HG03457 (cell line): ENCODE data around the gene PYCARD.
"Not testable (repeated sequence)": the region's sequence is repeated elsewhere in the genome, so short reads cannot be mapped to it uniquely, and the experiment has no call there.

ENCODE experiments used
- ATAC-seq: cut with Tn5 transposase; IDR thresholded peaks from one replicate; pipeline ENCODE4 v1.9.1; 2021; ENCODE audit warnings: moderate number of reproducible peaks; ENCODE audit not compliant: unreplicated experiment

The PYCARD gene

GRCh38 chr16:31215287-31216162, 13.0 kb upstream of the PYCARD start:
- ATAC-seq = no peak

DNA sequence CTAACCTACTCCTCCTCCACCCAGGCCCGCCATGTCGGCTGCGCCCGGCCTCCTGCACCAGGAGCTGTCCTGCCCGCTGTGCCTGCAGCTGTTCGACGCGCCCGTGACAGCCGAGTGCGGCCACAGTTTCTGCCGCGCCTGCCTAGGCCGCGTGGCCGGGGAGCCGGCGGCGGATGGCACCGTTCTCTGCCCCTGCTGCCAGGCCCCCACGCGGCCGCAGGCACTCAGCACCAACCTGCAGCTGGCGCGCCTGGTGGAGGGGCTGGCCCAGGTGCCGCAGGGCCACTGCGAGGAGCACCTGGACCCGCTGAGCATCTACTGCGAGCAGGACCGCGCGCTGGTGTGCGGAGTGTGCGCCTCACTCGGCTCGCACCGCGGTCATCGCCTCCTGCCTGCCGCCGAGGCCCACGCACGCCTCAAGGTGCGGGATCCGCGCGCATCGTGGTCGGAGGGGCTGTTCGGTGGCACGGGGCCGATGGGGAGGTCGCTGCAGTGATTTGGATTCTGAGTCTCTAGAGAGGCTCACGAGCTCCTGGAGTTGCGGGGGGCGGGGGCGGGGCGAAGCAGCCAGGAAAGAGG, 12.2 kb upstream of the PYCARD start:
- no peak for ATAC-seq

DNA sequence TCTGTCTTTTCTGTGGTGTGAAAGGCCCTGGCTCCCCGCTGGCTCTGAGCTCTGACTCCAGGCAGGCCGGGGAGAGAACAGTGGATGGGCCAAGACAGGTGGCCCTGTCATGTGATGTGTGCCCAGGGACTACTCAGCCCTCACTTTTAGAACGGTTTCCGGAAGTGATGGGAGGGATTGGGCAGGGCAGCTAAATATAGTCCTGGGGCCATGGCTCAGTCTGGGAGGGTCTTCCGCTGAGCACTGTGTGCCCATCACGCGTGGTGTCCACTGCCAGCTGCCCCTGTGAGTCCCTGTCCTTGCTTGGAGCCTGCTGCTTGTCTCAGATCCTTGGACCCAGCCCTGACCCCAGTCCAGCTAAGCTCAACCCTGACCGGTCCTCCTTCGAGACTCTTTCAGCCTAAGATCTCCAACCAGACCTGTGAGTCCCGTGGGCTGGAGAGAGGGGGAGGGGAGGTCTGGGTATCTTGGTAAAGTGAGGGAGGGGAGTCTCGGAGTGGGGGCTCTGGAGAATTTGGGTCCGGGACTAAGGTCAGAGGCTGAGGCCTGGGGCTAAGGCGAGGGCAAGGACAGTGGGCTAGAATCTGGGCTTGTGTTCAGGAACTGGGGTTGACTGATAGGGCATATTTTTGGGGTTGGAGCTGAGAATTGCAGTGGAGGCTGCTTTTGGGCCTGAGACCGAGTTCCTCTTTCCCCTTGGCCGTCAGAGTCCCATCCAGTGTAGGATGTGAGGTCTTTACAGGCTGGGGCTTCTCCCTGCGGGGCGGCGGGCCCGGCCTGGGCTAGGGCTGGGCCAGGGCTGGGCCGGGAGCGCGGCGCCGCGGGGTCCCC, 11.5 kb upstream of the PYCARD start, which contains the start of gene TRIM72:
Gene TRIM72 (plus strand): TSS at position 243 of the 831 bp plus-strand sequence. CDS start 620 bp downstream, outside the sequence.
- no peak for ATAC-seq

DNA sequence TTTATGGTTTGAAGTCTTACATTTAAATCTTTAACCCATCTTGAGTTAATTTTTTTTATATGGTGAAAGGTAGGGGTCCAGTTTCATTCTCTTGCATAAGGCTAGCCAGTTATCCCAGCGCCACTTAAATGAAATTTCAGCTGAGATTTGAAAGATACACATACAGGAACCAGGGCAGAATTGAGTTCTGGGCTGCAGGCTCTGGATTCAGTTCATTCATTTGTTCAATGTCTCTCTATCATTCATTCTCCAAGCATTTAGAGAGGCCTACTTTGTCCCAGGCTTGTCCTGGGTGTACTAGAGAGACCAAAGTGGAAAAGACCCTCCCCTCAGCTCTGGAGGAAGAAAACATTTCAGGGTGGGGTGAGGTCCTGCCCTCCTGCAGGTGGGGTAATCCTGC, 10.8 kb upstream of the PYCARD start:
- ATAC-seq = no peak

GRCh38 chr16:31206776-31207175, 4.2 kb upstream of the PYCARD start:
- no peak for ATAC-seq

DNA sequence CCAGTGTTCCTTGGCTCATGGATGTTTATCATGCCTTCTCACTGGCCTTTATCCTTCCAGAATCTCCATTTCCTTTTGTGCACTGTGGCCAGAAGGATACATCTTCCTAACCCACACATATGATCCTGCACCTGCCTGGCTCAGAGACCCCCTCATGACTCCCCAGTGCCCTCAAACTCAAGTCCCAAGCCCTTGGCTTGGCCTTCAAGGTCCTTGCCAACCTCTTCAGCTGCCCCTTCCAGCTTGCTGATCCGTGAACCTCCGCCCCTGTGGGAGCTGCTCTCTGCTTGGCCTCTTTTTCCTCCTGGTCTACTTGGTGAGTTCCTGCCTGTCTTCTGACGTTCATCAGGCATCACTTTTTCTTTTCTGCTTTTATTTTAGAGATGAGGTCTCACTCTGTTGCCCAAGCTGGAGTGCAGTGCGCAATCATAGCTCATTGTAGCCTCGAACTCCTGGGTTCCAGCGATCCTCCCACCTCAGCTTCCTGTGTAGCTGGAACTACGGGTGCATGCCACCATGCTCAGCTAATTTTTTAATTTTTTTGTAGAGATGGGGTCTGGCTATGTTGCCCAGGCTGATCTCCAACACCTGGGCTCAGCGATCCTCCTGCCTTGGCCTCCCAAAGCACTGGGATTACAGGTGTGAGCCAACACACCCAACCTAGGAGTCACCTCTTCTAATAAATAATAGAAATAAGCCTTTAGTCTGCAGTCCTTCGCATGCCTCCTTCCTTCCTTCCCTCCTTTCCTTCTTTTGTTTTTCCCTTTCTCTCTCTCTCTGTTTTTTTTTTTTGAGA, 2.5 kb upstream of the PYCARD start:
- ATAC-seq = no peak

GRCh38 chr16:31201582-31202413, 762 bp downstream of the PYCARD start:
- no peak for ATAC-seq

- ATAC-seq = no peak
Measured at GRCh38 chr16:31200821-31201568, 1.6 kb downstream of the PYCARD start.

GRCh38 chr16:31200111-31200510, 2.4 kb downstream of the PYCARD start:
- not testable (repeated sequence) for ATAC-seq

- no peak for ATAC-seq
Measured at GRCh38 chr16:31199430-31200041, 3.0 kb downstream of the PYCARD start.

DNA sequence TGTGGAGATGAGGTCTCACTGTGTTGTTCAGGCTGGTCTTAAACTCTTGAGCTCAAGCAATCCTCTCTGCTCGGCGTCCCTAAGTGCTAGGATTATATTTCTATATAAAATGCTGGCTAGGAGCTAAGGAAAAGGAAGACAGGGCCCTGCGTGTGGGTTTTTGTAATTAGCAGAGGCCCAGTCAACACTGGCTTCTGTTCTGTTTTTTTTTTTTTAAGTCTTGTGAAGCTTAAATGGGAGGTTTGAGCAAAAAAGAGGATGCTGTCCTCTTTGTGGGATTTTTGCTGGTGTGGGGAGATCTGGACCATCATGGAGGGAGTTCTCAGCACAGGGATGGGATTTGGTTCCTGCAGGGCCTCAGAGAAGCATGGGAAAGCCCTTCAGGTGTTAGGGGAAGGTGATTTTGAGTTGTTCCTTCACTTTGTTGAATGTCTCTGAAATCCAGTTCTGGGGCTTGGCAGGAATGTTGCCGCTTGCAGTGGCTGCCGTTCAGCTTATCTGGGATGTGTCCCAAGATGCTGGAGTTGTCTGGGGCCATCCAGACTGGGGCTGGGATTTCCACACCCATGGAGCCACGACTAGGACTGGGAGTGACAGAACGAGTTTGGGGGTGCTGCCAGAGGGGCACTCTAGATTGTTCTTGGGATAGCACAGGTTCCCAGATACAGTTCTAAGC, 4.2 kb downstream of the PYCARD start:
- no peak for ATAC-seq

GRCh38 chr16:31196324-31197088, 6.1 kb downstream of the PYCARD start:
- no peak for ATAC-seq

GRCh38 chr16:31195861-31196260, 6.7 kb downstream of the PYCARD start:
- not testable (repeated sequence) for ATAC-seq

GRCh38 chr16:31194898-31195297, 7.7 kb downstream of the PYCARD start:
- no peak for ATAC-seq

DNA sequence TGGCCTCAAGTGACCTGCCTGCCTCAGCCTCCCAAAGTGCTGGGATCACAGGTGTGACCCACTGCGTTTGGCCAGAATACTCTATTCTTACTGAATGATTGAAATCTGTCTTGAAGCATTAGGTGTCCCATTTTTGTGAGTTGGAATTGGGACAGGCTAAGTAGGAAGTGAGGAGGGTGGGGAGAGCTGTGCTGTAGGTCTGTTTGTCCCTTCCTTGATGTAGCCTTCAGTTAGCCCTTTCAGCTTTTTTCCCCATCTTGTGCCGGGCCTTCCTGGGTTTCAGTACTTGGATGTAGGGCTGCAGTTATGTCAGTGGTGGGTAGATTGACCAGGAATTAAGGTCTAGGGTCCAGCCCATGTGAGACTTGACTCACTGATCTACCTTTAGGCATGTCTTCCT, 8.7 kb downstream of the PYCARD start:
- no peak for ATAC-seq

GRCh38 chr16:31192856-31193642, 9.5 kb downstream of the PYCARD start:
- no peak for ATAC-seq
